ENCODE results near the gene METTL26. TPM values are rescaled to one million over a fixed set of nuclear protein-coding genes. Genes with fewer than 3 reads are reported as not detected.
A peak's percentile ranks its signal among the peaks of the same experiment; 100 is the strongest.

The METTL26 gene
- total RNA-seq, 1 donor from 2014 or later = 68.1 TPM

GRCh38 chr16:662597-662996 lies 26.5 kb upstream of the METTL26 start:
- H3K4me3 Mint-ChIP-seq (ENCODE audit: unreplicated experiment) = no peak overlapping the region
- no peaks in the 10 kb centered on the region for H3K9me3 Mint-ChIP-seq (ENCODE audit: low read depth)
- no peak overlapping the region for H3K27ac Mint-ChIP-seq (ENCODE audit: unreplicated experiment)
- H3K4me1 Mint-ChIP-seq (ENCODE audit: low read depth) = peaks cover 5% of the 10 kb centered on the region
- TF ChIP-seq, protein P1, sequence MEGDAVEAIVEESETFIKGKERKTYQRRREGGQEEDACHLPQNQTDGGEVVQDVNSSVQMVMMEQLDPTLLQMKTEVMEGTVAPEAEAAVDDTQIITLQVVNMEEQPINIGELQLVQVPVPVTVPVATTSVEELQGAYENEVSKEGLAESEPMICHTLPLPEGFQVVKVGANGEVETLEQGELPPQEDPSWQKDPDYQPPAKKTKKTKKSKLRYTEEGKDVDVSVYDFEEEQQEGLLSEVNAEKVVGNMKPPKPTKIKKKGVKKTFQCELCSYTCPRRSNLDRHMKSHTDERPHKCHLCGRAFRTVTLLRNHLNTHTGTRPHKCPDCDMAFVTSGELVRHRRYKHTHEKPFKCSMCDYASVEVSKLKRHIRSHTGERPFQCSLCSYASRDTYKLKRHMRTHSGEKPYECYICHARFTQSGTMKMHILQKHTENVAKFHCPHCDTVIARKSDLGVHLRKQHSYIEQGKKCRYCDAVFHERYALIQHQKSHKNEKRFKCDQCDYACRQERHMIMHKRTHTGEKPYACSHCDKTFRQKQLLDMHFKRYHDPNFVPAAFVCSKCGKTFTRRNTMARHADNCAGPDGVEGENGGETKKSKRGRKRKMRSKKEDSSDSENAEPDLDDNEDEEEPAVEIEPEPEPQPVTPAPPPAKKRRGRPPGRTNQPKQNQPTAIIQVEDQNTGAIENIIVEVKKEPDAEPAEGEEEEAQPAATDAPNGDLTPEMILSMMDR (IDR thresholded peaks at IDR 0.05) = no peak
- DNase-seq (ENCODE audit: low spot score) = no peak
- H3K36me3 Mint-ChIP-seq (ENCODE audit: low read depth) = no peaks in the 10 kb centered on the region
- H3K27me3 Mint-ChIP-seq (ENCODE audit: low read depth) = no peaks in the 10 kb centered on the region

DNA sequence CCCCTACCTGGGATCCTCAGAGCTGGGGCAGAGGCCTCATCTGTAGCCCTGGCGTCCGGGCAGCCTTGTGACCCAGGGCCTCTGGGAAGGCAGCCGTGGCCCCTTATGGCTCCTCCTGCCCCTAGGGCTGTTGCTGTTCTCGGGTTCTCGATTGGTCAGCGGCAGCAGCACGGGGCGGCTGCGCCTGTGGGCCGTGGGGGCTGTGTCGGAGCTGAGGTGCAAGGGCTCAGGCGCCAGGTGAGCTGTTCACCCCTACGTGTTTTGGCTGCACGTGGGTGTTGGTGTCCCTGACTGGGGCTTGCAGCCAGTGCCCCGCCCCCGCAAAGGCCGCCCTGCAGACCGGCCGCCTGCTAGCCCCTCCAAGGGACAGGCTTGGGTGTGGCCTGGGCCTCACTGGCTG lies 26.0 kb upstream of the METTL26 start:
- Mint-ChIP-seq H3K36me3 (ENCODE audit: low read depth) (no peaks in the 10 kb centered on the region), H3K4me1 (ENCODE audit: low read depth) (peaks cover 4% of the 10 kb centered on the region), H3K27ac (ENCODE audit: unreplicated experiment) (no peak overlapping the region), H3K4me3 (ENCODE audit: unreplicated experiment) (no peak overlapping the region), H3K9me3 (ENCODE audit: low read depth) (no peaks in the 10 kb centered on the region), H3K27me3 (ENCODE audit: low read depth) (no peaks in the 10 kb centered on the region)
- TF ChIP-seq, protein P1 (IDR thresholded peaks at IDR 0.05) = no peak
- no peak for DNase-seq (ENCODE audit: low spot score)

DNA sequence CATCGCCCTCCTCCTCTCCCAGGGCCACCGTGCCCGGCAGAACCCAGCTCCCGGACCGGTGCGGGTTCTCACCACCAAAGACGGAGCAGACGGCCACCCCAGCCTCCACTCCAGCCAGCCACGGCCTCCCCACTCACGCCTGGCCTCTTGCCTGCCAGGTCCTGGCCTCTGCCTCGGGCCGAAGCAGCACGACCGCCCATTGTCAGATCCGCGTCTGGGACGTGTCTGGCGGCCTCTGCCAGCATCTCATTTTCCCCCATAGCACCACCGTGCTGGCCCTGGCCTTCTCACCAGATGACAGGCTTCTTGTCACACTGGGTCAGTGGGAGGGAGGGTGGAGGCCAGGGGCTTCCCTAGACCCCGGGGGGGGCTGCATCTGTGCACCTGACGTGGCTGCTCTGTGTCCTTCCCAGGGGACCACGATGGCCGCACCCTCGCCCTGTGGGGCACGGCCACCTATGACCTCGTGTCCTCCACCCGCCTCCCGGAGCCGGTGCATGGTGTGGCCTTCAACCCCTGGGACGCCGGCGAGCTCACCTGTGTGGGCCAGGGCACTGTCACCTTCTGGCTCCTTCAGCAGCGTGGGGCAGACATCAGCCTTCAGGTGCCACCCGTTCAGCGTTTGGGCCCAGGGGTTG lies 25.2 kb upstream of the METTL26 start:
- TF ChIP-seq, protein P1 (IDR thresholded peaks at IDR 0.05) = peak; percentile 6
- Mint-ChIP-seq H3K27ac (ENCODE audit: unreplicated experiment) (no peak overlapping the region), H3K4me3 (ENCODE audit: unreplicated experiment) (no peak overlapping the region)

DNA sequence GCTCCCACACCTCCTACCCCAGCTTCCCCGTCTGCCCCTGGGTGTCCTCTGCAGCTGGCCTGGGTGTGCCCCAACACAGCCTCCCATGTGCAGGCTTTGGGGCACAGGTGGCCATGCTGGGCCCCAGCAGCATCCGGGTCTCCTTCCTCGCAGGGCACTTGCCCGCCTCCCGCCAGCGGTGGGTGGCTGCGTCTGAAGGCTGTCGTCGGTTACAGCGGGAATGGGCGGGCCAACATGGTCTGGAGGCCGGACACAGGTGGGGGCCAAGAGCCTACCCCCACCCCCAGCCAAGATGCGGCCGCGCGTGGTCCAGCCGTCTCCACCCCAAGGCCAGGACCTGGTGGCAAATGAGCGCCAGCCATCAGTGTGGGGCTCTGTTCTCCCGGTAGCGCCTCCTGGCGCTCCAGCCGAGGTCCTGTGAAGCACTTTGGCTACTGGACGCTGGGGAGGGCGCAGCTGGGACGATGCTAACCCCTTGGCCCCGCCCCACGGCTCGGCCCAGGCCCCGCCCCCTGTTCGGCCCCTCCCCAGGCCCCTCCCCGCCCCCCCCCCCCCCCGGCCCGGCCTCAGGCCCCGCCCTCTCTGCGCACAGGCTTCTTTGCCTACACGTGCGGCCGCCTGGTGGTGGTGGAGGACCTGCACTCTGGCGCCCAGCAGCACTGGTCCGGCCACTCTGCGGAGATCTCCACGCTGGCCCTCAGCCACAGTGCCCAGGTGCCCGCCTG lies 24.5 kb upstream of the METTL26 start:
- no peak for DNase-seq (ENCODE audit: low spot score)
- TF ChIP-seq, protein P1 (IDR thresholded peaks at IDR 0.05) = peak; percentile 79
- Mint-ChIP-seq H3K36me3 (ENCODE audit: low read depth) (no peaks in the 10 kb centered on the region), H3K4me1 (ENCODE audit: low read depth) (peaks cover 4% of the 10 kb centered on the region), H3K27ac (ENCODE audit: unreplicated experiment) (no peak overlapping the region), H3K4me3 (ENCODE audit: unreplicated experiment) (no peak overlapping the region), H3K27me3 (ENCODE audit: low read depth) (no peaks in the 10 kb centered on the region), H3K9me3 (ENCODE audit: low read depth) (no peaks in the 10 kb centered on the region)

More for the DNA sequence above, 25.2 kb upstream of the METTL26 start:
- H3K36me3 Mint-ChIP-seq (ENCODE audit: low read depth) = no peaks in the 10 kb centered on the region
- no peak for DNase-seq (ENCODE audit: low spot score)
- no peaks in the 10 kb centered on the region for H3K27me3 Mint-ChIP-seq (ENCODE audit: low read depth)
- H3K4me1 Mint-ChIP-seq (ENCODE audit: low read depth) = peaks cover 4% of the 10 kb centered on the region
- no peaks in the 10 kb centered on the region for H3K9me3 Mint-ChIP-seq (ENCODE audit: low read depth)

DNA sequence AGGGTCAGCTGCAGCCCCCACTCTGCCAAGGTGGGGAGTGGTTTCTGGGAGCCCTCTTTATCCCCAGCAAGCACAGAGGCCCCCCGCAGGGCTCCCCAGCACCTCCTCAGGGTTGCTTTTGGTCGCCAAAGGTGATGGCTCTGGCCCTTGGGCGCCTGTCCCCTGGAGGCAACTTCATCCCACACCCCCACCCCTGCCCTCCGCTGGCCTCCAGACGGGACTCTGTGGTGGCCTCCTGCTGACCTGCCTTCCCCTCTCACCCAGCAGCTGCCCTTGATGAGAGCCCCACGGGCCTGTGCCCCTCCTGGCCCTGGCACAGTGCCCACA lies 24.0 kb upstream of the METTL26 start:
- H3K4me3 Mint-ChIP-seq (ENCODE audit: unreplicated experiment) = no peak overlapping the region
- H3K27me3 Mint-ChIP-seq (ENCODE audit: low read depth) = no peaks in the 10 kb centered on the region
- H3K4me1 Mint-ChIP-seq (ENCODE audit: low read depth) = peaks cover 4% of the 10 kb centered on the region
- H3K36me3 Mint-ChIP-seq (ENCODE audit: low read depth) = no peaks in the 10 kb centered on the region
- H3K27ac Mint-ChIP-seq (ENCODE audit: unreplicated experiment) = no peak overlapping the region
- no peaks in the 10 kb centered on the region for H3K9me3 Mint-ChIP-seq (ENCODE audit: low read depth)
- TF ChIP-seq, protein P1 (IDR thresholded peaks at IDR 0.05) = no peak
- no peak for DNase-seq (ENCODE audit: low spot score)

All from chondrocyte (in vitro differentiated cells).